ENCODE data around the gene RHBDL2.

DNA sequence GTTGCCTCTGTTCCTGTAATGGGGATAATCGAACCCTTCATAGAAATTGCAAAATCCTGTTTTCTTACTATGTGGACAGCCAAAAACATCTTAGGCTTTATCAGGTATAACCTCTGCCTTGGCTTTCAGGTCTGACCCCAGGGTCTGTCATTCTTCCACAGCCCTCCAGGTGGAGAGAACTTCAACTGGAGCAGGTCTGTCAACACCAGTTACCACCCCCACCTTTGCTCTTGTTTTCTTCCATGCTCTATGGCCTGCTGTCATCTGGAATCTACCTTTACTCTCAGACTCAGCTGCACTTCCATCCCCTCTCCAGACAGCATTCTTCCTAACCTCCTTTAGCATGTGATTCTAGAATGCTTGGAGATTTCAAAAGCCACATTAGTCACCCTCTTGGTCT lies 49.9 kb downstream of the RHBDL2 start:
- TF ChIP-seq YY1 (IDR thresholded peaks at IDR 0.05; ENCODE audit: borderline replicate concordance in 1 of 3, control insufficient read depth in 1 of 3, extremely low read depth in 1 of 3, insufficient read depth in 3 of 3, insufficient read length in 1 of 3, insufficient replicate concordance in 2 of 3, low read depth in 1 of 3, low read length in 2 of 3) (no peak), CLOCK (CRISPR knock-in tag; IDR thresholded peaks at IDR 0.05; ENCODE audit: borderline replicate concordance) (no peak), DPF2 (IDR thresholded peaks at IDR 0.05) (no peak), PHF8 (IDR thresholded peaks at IDR 0.05; ENCODE audit: borderline replicate concordance, low read length) (no peak), SP1 (CRISPR knock-in tag; IDR thresholded peaks at IDR 0.05) (no peak), ZBTB33 (CRISPR knock-in tag; IDR thresholded peaks at IDR 0.05) (no peak), ZFP36 (IDR thresholded peaks at IDR 0.05; ENCODE audit: low read depth, low read length, partially characterized antibody) (no peak), HLTF (IDR thresholded peaks at IDR 0.05) (no peak), SNRNP70 (optimal IDR thresholded peaks at IDR 0.05; ENCODE audit: low read depth, low read length) (no peak), BMI1 (IDR thresholded peaks at IDR 0.05; ENCODE audit: low read length) (no peak)
- TF ChIP-seq, protein P1, sequence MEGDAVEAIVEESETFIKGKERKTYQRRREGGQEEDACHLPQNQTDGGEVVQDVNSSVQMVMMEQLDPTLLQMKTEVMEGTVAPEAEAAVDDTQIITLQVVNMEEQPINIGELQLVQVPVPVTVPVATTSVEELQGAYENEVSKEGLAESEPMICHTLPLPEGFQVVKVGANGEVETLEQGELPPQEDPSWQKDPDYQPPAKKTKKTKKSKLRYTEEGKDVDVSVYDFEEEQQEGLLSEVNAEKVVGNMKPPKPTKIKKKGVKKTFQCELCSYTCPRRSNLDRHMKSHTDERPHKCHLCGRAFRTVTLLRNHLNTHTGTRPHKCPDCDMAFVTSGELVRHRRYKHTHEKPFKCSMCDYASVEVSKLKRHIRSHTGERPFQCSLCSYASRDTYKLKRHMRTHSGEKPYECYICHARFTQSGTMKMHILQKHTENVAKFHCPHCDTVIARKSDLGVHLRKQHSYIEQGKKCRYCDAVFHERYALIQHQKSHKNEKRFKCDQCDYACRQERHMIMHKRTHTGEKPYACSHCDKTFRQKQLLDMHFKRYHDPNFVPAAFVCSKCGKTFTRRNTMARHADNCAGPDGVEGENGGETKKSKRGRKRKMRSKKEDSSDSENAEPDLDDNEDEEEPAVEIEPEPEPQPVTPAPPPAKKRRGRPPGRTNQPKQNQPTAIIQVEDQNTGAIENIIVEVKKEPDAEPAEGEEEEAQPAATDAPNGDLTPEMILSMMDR (IDR thresholded peaks at IDR 0.05 in 2 of 3, conservative IDR thresholded peaks at IDR 0.05 in 1 of 3; ENCODE audit: insufficient read depth in 2 of 3, low read depth in 1 of 3, low read length in 3 of 3) = peak; percentile 40 to 46 (median 41); a peak in 4 of 6 replicates

Data from K562 (cell line).